22Rv1 (cell line): ENCODE measurements around the gene BCL11A.

ENCODE experiments used
- H3K27ac ChIP-seq: fragments of 450-650 bp; 2 replicates; pipeline ENCODE4 v1.5.1; 2017
- ZFX ChIP-seq: fragments of 450-650 bp; IDR thresholded peaks from 2 replicates; pipeline ENCODE4 v1.6.1; 2017; ENCODE audit warnings: antibody characterized with exemption, borderline replicate concordance
- TF ChIP-seq, protein P1 (sequence below): fragments of 450-650 bp; IDR thresholded peaks from 2 replicates; pipeline ENCODE4 v1.5.1; 2017; ENCODE audit warnings: mild to moderate bottlenecking

BCL11A gene

DNA sequence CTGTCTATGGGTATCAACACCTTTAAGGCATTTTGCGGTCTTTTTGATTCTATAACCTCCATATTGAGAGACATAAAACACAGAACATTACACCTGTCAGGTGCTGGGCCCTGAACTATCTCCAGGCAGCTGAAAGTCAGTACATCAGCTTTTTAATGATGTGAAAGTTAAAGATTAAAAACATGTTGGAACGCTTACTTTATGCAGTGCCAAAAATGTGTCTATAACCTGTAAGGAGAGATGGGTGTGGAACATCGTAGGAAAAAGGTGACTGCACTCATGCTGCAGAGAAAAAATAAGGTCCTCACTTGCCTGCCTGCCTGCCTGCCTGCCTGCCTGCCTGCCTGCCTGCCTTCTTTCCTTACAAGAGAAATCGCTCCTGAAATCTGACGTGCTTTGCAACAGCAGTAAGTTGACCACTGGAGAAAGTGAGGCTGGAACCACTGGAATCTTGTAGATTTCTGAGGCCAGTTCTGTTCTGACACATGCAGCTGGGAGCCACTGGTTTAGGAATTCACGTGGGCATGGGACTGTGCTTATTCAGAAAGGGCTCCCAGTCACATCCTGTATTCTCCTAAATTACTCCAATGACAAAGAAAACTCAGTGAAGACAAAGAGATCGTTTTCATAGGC lies 34.1 kb downstream of the BCL11A start:
- no peak for TF ChIP-seq ZFX
- TF ChIP-seq, protein P1, sequence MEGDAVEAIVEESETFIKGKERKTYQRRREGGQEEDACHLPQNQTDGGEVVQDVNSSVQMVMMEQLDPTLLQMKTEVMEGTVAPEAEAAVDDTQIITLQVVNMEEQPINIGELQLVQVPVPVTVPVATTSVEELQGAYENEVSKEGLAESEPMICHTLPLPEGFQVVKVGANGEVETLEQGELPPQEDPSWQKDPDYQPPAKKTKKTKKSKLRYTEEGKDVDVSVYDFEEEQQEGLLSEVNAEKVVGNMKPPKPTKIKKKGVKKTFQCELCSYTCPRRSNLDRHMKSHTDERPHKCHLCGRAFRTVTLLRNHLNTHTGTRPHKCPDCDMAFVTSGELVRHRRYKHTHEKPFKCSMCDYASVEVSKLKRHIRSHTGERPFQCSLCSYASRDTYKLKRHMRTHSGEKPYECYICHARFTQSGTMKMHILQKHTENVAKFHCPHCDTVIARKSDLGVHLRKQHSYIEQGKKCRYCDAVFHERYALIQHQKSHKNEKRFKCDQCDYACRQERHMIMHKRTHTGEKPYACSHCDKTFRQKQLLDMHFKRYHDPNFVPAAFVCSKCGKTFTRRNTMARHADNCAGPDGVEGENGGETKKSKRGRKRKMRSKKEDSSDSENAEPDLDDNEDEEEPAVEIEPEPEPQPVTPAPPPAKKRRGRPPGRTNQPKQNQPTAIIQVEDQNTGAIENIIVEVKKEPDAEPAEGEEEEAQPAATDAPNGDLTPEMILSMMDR = no peak
- H3K27ac ChIP-seq = peak overlapping the region; percentile 43

DNA sequence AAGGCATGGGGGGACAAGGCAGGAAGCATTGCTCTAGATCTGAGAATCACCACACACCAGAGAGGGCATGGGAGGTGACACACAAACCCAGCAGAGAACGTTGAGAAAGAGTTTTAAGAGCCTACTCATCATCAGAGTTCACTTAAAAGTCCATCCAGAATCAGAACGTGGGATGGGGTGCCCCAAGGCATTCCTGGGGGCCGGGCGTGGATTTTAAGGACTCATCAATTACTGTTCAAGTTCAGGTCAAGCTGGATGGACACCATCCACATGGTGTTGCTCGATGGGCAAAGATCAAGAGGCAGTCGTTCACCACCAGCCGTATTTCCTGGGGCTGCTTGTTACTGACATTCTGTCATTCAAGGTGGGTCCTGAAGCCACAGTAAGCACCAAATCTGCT lies 34.9 kb downstream of the BCL11A start:
- TF ChIP-seq, protein P1 = no peak
- no peak for TF ChIP-seq ZFX
- peak overlapping the region; percentile 43 for H3K27ac ChIP-seq

DNA sequence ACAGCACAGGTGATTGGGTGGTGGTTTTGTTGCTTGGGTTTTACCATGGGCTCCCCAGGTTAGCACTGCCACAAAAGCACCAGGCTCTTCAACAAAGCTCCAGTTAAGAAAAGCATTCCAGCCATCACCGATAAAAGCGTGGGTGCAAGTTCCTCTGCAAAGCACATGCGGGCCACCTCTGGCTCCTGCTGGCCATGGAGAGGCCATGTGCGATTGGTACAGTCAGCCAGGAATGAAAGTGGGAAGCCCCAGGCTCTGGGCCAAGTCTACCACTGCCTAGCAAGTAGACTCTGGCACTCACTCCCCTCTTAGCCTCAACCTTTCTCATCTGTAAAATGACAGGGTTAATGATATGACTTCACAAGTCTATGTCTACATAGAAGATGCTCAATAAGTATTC lies 36.0 kb downstream of the BCL11A start:
- TF ChIP-seq, protein P1 = no peak
- no peak for TF ChIP-seq ZFX
- no peak overlapping the region for H3K27ac ChIP-seq

DNA sequence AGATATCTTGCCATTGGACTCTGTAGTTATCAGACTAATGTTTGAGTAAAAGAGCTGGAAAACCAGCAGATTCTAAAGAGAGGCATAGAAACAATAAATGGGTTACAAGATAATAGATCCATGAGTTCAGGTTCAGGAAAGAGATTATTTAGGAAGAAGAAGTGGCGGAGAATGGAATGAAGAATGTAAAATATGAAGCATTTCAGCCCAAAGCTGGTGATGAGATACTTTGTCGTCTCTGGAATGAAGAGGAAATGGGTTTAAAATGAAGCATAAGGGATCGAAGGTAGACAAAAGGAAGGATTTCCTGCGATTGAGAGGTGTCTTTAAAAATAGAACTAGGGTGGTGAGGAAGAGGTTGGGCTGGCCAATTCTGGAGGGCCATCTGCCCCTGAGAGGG lies 36.6 kb downstream of the BCL11A start:
- TF ChIP-seq ZFX = no peak
- TF ChIP-seq, protein P1 = no peak
- no peak overlapping the region for H3K27ac ChIP-seq

DNA sequence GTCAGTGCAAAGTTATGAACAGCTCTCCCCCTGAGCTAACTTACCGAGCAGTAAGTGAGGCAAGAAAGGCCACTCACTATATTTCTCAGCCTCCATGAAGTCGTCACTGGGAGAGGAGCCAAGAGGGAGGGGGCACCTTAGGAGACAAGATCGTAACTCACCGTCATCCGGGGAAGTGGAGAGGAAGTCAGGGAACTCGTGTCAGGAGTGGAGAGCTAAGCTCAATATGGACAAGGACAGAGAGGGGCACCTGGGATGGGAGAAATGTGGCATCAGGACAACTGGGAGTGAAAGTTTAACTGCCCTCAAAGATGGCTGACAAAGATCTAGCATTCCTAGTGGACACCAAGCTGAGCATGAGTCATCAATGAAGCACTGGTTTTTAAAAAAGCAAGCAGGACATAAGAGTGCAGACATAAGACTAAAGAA lies 37.1 kb downstream of the BCL11A start:
- H3K27ac ChIP-seq = no peak overlapping the region
- TF ChIP-seq, protein P1 = no peak
- no peak for TF ChIP-seq ZFX

DNA sequence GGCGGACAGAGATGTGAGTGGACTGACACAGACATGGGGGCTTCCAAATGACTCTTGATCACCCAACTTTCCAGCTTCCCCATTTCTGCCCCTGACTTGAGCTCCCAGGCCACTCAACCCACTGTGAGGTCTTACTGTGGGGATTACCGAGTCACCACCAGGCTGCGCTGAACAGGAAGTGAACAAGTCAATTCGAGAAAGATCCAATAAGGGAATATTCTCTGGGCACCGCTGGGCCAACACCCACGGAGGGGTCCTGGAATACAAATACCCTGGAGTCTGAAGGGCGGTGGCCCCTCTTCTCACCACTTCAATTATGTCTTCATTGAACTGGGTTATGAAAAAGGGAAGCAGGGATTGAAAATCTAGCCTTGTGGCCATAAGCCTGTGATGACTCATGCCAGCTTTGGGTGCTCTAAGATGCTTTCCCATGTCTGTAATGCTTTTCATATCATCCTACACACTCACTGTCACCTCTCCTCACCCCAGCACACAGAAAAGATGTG lies 37.7 kb downstream of the BCL11A start:
- TF ChIP-seq ZFX = no peak
- TF ChIP-seq, protein P1 = no peak
- no peak overlapping the region for H3K27ac ChIP-seq

DNA sequence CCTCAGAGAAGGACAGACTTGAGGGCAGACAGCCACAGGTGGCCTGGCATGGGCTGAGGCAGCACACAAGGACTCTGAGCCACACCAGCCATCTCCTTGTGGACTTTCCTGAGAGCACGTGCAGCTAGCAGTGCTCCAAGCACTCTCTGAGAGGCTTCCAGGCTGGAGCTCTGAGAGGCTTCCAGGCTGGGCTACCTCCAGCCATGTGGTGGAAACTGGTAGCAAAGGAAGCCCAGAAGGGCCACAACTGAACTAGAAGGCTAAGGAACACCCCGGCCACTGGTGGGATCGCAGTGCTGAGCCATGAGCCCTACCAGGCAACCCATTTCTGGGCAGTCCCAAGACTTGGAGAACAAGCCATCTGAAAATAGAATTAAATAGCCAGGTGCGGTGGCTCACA lies 39.5 kb downstream of the BCL11A start:
- H3K27ac ChIP-seq = no peak overlapping the region
- TF ChIP-seq, protein P1 = no peak
- no peak for TF ChIP-seq ZFX
